ENCODE measurements around the gene NOS1AP.

NOS1AP gene

DNA sequence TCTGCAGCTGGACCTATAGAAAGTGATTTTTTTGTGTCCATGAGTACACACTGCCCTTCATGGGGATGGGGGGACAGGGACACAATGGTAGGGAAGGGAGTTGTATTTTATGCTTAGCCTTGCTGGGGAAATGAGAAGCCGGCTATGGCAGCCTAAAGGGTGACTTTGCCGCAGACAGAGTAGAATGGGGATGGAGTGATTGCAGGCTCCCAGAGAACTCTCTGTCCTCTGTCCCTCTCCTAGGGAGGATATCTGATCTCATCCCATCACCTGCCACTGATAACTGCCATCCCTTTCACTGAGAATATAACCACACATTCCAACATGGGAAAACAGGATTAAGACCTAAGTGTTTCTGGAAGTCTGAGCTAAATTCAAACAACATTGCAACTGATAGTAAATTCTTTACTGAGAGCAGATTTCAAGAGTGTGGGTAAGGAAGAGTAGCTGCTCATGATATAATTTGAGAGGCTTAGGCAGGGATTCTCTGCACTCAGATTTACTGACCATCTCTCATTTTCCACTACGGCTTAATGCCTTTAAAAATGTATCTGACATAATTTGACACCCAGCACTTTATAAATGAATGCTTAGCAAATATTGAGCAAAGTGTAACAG is 328.6 kb downstream of the NOS1AP start:
- Histone ChIP-seq H3K4me3 (replicated peaks; ENCODE audit: low read depth, low read length) (no peak overlapping the region), H3K36me3 (ENCODE audit: control insufficient read depth, insufficient read depth, low read length) (no peaks in the 10 kb centered on the region), H3K27me3 (replicated peaks; ENCODE audit: control insufficient read depth, insufficient read depth, low read length) (no peaks in the 10 kb centered on the region; the same call in 1 of the 2 replicates)
- DNase-seq (ENCODE audit: extremely low read depth, insufficient read length): no peak
- TF ChIP-seq, protein P1, sequence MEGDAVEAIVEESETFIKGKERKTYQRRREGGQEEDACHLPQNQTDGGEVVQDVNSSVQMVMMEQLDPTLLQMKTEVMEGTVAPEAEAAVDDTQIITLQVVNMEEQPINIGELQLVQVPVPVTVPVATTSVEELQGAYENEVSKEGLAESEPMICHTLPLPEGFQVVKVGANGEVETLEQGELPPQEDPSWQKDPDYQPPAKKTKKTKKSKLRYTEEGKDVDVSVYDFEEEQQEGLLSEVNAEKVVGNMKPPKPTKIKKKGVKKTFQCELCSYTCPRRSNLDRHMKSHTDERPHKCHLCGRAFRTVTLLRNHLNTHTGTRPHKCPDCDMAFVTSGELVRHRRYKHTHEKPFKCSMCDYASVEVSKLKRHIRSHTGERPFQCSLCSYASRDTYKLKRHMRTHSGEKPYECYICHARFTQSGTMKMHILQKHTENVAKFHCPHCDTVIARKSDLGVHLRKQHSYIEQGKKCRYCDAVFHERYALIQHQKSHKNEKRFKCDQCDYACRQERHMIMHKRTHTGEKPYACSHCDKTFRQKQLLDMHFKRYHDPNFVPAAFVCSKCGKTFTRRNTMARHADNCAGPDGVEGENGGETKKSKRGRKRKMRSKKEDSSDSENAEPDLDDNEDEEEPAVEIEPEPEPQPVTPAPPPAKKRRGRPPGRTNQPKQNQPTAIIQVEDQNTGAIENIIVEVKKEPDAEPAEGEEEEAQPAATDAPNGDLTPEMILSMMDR (IDR thresholded peaks at IDR 0.05; ENCODE audit: insufficient read depth, low read length, poor library complexity, severe bottlenecking): no peak

DNA sequence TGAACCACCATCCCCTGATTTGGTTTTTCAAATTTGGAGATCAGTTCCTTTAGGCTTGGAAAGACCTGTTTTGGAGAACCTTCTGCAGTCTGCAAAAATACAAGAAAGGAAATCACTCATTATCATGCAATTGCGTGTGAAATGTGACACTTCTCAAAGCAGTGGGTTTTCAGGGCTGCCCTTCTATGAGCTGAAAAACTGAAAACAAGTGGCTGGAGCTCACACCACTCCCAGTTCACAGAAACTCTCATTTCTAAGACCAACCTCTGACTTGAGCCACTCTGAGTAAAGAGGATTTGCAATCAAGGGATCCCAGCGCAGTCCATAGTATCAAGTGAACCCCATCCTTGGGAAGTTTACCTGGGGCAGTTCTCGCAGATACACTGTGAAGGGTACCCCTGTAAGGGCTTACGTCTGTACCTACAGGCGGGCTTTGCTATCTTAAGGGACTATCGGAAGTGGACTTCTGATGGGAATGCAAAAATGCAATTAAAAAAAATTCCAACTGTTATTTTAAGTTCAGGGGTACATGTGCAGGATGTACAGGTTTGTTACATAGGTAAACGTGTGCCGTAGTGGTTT is 329.6 kb downstream of the NOS1AP start:
- H3K27me3 ChIP-seq (replicated peaks; ENCODE audit: control insufficient read depth, insufficient read depth, low read length): no peaks in the 10 kb centered on the region; the same call in 1 of the 2 replicates
- no peak for DNase-seq (ENCODE audit: extremely low read depth, insufficient read length)
- H3K36me3 ChIP-seq (ENCODE audit: control insufficient read depth, insufficient read depth, low read length): no peaks in the 10 kb centered on the region
- no peak overlapping the region for H3K4me3 ChIP-seq (replicated peaks; ENCODE audit: low read depth, low read length)
- TF ChIP-seq, protein P1 (IDR thresholded peaks at IDR 0.05; ENCODE audit: insufficient read depth, low read length, poor library complexity, severe bottlenecking): no peak

DNA sequence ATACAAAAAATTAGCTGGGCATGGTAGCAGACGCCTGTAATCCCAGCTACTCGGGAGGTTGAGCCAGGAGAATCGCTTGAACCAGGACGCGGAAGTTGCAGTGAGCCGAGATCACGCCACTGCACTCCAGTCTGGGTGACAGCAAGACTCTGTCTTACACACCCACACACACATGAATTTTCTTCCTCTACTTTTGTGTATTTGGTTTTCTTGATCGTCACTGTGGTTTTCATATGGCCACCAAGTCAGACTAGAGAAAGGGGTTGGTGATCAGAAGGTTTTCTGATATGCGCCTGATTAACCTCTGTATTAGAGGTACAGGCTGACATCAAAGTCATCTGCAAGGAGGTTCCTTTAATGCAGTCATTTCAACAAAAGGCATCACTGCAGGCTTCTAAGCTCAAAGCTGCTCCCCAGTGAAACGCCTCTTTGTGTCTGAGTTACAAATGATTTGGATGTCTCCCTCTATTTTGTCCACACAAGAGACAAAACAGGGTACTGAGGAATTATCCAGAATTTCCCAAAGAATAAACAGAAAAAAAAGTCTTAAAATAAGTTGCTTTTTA is 331.4 kb downstream of the NOS1AP start:
- TF ChIP-seq, protein P1 (IDR thresholded peaks at IDR 0.05; ENCODE audit: insufficient read depth, low read length, poor library complexity, severe bottlenecking): no peak
- Histone ChIP-seq H3K4me3 (replicated peaks; ENCODE audit: low read depth, low read length) (no peak overlapping the region), H3K36me3 (ENCODE audit: control insufficient read depth, insufficient read depth, low read length) (no peaks in the 10 kb centered on the region), H3K27me3 (replicated peaks; ENCODE audit: control insufficient read depth, insufficient read depth, low read length) (no peaks in the 10 kb centered on the region; the same call in 1 of the 2 replicates)
- no peak for DNase-seq (ENCODE audit: extremely low read depth, insufficient read length)

DNA sequence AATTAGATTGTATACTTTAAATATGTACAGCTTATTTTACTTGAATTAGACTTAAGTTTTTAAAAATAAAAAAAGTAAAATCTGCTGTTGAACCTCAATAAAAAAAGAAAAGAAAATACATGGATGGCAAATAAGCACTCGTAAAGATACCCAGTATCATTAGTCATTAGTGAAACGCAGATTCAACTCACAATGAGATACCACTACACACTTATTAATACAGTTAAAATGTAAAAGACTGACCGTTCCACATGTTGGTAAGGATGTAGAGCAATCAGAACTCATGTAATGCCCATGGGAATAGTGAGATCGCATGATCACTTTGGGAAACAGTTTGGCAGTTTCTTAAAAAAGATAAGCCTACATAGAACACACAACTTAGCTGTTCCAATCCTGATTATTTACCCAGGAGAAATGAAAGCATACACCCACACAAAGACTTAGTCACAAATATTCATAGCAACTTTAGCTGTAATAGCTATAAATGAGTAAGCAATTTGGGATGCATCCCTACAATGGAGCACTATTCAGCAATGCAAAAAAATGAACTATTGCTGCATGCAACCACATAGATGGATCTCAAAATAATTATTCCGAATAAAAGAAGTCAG is 335.2 kb downstream of the NOS1AP start:
- H3K27me3 ChIP-seq (replicated peaks; ENCODE audit: control insufficient read depth, insufficient read depth, low read length): no peaks in the 10 kb centered on the region
- H3K4me3 ChIP-seq (replicated peaks; ENCODE audit: low read depth, low read length): no peak overlapping the region
- no peak for DNase-seq (ENCODE audit: extremely low read depth, insufficient read length)
- H3K36me3 ChIP-seq (ENCODE audit: control insufficient read depth, insufficient read depth, low read length): no peaks in the 10 kb centered on the region
- TF ChIP-seq, protein P1 (IDR thresholded peaks at IDR 0.05; ENCODE audit: insufficient read depth, low read length, poor library complexity, severe bottlenecking): no peak

DNA sequence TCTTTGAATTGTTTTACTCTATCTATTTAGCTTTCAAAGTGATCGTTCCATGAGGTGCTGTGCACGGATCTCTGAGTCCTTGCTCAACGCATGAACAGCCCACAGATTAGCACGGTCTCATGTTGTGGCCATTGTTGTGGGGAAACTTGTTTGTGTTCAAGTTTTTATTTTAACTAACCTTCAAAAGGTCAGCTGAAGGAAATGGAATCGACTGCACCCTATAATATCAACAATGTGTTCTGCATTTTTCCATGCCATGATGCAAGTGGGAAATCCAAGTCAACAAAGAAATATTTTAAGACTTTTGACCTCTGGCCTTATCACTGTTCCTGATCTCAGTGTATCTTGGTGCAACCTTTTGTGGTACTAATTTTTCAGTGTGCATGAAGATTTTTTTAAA is 336.3 kb downstream of the NOS1AP start:
- DNase-seq (ENCODE audit: extremely low read depth, insufficient read length): no peak
- Histone ChIP-seq H3K4me3 (replicated peaks; ENCODE audit: low read depth, low read length) (no peak overlapping the region), H3K36me3 (ENCODE audit: control insufficient read depth, insufficient read depth, low read length) (no peaks in the 10 kb centered on the region), H3K27me3 (replicated peaks; ENCODE audit: control insufficient read depth, insufficient read depth, low read length) (no peaks in the 10 kb centered on the region)
- TF ChIP-seq, protein P1 (IDR thresholded peaks at IDR 0.05; ENCODE audit: insufficient read depth, low read length, poor library complexity, severe bottlenecking): no peak
